Midbrain (tissue), 1 donor: ENCODE measurements around the gene GUK1.
"Not testable (repeated sequence)": the region's sequence is repeated elsewhere in the genome, so short reads cannot be mapped to it uniquely, and the experiment has no call there.

Source experiments
- DNase-seq: peaks from one replicate; lab custom pipeline; 2025; lab: John Stamatoyannopoulos, UW

Gene GUK1

GRCh38 chr1:228163007-228163753 lies 23.1 kb downstream of the GUK1 start:
- no peak for DNase-seq

GRCh38 chr1:228163776-228164519 lies 23.9 kb downstream of the GUK1 start:
- no peak for DNase-seq

DNA sequence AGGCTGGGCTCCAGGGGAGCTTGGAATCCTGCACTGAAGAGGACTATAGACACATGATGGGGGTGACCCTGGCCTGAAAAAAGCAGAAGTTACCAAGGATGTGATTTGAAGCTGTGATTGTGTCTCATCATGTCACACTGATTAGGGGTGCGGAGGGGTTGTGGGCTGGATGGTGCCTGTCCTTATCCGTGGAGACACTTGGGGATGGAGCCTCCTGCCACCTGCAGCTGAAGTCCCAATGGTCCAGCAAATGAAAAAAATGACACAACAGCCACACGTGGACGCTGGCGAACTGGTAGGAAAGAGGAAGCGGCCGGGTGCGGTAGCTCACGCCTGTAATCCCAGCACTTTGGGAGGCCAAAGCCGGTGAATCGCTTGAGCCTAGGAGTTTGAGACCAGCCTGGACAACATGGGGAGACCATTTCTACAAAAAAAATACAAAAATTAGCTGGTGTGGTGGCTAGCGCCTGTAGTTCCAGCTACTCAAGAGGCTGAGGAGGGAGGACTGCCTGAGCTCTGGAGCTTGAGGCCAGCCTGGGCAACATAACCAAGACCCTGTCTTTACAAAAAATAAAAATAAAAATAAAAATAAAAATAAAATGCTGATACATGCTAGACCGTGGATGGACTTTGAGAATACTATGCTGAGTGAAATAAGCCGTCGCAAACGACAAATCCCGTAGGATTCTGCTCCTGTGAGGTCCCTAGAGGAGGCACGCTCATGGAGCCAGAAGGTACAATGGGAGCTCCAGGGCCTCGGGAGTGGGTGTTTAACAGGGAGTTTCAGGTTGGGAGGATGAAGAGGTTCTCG lies 24.7 kb downstream of the GUK1 start:
- DNase-seq, result no peak

GRCh38 chr1:228165372-228166169 lies 25.5 kb downstream of the GUK1 start, which contains the start of gene IBA57:
Gene IBA57 (plus strand): TSS chr1:228165804. CDS start chr1:228165817, 13 bp downstream.
- DNase-seq, result peak; percentile 99

DNA sequence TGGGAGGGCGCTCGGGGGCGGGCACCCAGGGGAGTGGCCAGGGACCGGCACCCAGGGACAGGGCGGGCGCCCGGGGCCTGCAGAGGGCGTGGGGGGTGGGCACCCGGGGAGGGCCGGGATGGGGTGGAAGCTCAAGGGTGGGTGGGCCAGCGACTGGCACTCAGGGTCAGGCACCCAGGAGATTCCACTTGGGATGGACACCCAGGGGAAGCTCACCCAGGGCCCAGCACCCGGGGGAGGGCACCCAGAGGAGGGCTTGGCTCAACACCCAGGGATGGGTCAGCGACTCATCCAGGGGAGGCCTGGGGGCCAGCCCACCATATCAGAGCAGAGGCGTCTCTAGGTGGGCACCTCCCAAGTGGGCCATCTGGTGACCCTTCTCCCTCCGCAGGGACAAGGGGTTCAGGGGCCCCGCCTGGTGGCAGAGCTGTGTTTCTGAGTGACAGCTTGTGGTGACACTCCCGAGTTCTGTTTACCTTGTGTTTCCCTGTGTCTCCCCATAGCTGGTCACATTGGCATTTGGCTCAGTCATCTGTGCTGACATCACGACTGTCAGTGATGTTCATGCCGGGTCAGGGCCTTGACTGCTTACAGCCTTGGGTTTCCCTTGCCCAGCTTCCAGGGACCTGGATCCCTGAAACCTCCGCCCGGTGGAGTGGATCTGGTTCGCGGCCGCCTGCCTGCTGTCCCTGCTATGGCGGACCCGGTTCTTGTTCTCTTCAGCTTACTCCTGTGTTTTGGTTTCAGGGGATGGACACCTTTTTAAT lies 26.3 kb downstream of the GUK1 start:
- DNase-seq, result peak; percentile 52

GRCh38 chr1:228168563-228169270 lies 28.6 kb downstream of the GUK1 start:
- no peak for DNase-seq

GRCh38 chr1:228169345-228169744 lies 29.3 kb downstream of the GUK1 start:
- DNase-seq, result no peak

GRCh38 chr1:228170666-228171065 lies 30.6 kb downstream of the GUK1 start:
- DNase-seq, result no peak

DNA sequence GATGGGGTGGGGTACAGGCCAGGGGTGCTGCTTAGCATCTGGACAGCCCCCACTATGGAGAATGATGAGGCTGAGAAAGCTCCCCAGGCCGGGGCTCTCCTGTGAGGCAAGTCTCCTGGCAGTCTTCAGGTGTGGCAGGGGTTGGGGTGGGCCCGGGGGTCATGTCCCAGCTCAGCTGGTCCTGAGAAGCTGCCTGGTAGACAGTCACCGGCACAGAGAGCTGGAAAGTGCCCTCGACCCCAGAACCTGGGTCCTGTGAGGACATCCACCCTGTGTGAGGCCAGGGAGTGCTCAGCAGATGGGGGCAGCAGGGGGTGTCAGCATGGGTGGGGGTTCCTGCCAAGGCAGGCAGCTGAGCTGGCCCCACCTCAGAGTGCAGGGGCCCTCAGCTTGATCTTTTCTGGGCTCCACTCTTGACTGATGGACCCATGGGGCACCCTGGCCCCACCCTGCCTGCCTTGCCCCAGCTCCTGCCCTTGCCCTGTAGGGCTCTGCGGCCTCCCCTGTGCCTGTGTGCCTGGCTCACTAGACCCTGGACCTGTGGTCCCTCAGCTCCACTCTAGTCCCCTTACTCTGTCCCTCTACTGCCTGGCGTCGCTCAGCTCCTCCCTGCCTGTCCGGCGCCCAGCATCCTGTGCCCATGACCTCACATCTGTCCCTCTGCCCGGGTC lies 31.3 kb downstream of the GUK1 start:
- no peak for DNase-seq

DNA sequence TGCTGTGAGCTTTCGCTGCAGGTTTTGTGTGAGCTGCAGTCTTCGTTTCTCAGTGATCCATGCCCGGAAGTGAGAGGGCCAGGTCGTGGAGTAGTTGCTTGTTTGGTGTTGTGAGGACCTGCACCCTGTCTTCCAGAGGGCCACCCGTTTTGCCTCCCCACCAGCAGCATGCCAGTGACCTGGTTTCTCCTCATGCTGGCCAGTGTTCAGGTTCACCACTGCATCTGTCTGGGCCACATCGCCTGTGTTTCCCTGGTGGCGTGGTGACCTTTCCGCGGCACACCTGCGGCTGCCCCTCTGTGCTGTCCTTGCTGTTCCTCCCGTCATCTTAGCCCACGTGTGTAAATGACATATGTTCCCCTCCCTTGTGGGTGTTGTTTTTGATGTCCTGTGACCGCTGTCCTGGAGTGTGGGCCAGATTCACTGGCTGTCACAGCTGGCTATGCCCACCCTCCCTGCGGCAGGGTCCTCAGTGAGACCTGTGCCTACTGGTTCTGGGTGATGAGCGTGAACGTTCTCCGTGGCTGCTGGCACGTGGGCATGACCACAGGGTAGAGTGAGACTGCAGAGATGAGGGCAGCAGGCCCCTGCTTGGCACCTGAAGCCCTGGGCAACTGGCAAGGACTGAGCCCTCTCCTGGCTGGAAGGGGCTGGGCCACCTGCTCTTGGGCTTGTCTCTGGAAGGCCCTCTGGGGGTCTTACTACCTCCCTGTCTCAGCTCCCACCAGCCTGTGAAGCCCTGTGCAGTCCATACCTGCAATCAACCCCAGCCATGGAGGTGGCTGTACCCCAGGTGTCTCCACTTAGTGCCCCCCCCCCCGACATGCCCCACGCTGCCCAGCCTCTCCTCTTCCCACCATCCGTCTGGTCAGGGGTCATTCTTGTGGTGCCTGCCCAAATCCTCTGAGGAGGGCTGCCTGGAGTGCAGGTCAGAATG lies 32.8 kb downstream of the GUK1 start:
- DNase-seq, result no peak

GRCh38 chr1:228173528-228174481 lies 33.7 kb downstream of the GUK1 start:
- DNase-seq, result not testable (repeated sequence)

GRCh38 chr1:228174482-228175315 lies 34.6 kb downstream of the GUK1 start:
- DNase-seq, result no peak

DNA sequence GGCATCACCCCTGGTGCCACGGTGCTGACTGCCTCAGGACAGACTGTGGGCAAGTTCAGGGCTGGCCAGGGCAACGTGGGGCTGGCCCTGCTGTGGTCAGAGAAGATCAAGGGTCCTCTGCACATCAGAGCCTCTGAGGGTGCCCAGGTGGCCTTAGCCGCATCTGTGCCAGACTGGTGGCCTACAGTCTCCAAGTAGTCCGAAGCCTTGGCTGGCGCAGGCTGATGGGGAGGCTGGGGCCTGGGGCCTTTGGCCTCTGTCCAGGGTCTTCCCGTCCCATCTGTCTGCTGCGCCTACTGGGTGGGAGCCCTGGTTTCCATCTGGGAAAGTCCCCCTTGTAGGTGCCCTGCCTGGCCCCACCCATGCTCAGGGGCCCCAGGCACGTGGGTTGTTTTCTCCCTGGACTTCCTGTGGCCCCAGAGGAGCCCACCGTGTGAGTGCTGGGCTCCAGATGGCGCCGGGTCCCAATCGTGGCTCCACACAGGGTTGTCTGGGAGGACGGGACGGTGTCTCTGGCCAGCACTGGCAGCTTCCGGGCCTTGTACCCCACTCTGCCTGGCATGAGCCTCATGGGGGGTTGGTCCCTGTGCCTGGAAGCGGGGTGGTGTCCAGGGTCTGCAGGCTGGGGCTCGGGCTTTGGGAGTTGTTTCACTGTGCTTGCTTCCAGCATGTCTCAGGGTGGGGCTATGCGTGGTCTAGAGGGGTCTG lies 35.4 kb downstream of the GUK1 start:
- no peak for DNase-seq

DNA sequence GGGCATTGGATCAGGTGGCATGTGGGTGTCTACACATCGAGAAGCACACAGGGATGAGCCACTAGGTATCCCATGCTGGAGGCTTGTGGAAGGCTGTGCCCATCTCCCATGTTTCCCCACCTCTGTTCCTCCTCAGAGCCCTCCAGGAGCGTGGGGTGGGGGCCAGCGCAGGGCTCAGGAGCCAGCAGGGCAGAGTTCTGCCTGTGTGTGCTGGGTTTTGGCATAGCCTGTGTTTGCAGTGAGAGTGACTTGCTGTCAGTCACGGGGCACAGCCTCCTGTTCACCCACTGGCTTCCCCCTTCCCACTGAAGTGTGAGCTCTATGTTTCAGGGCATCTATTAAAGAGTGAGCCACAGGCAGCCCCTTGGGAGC lies 35.9 kb downstream of the GUK1 start:
- no peak for DNase-seq

DNA sequence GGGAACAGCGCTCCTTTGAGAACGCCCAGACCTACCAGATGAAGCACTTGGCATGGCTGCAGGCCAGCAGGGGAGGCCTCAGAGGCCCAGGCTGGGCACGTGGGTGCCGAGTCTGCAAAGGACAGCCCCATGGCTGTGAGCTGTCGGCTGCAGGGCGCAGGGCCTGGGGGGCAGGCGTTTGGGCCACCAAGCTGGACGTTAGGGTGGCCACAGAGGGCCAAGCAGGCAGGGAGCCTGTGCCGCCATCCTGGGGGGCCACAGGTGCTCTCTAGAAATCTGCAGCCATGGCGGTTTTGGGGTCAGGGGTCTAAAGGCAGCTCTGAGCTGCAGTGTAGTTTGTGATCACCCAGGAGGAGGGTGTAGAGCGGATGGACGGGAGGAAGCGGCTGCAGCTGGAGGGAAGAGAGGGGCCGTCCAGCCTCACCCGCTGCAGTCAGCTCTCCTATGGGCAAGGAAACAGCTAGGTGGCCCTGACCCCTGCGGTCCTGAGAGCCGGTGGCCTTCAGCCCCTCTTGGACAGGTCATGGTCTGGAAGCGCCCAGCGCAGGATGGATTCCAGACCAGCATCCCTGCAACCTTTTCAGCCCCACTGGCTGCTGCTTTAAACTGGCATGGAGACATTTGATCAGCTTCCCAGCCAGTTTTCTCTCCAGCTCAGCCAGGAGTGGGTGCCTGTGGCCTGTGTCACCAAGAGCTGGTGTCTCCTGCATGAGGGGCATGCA lies 36.5 kb downstream of the GUK1 start:
- DNase-seq, result no peak
